GM19467 (cell line): ENCODE measurements around the gene SIK1.

ENCODE experiments used
- ATAC-seq: cut with Tn5 transposase; IDR thresholded peaks from one replicate; pipeline ENCODE4 v1.9.1; 2021; ENCODE audit warnings: mild to moderate bottlenecking, moderate library complexity; ENCODE audit not compliant: unreplicated experiment

The SIK1 gene

GRCh38 chr21:43369124-43369523 lies 57.8 kb downstream of the SIK1 start:
- no peak for ATAC-seq

GRCh38 chr21:43368685-43369084 lies 58.2 kb downstream of the SIK1 start:
- no peak for ATAC-seq

- no peak for ATAC-seq
Observed at GRCh38 chr21:43367859-43368258, 59.1 kb downstream of the SIK1 start.

GRCh38 chr21:43367296-43367695 lies 59.6 kb downstream of the SIK1 start:
- no peak for ATAC-seq

- ATAC-seq, result no peak
Observed at GRCh38 chr21:43366656-43367055, 60.3 kb downstream of the SIK1 start.

- no peak for ATAC-seq
Observed at GRCh38 chr21:43365611-43366426, 61.1 kb downstream of the SIK1 start.

- ATAC-seq, result no peak
Observed at GRCh38 chr21:43364851-43365424, 62.0 kb downstream of the SIK1 start.
